Smooth muscle cell of the brain vasculature (primary cell): ENCODE results near the gene OR2Y1.
"Not testable (repeated sequence)": the region's sequence is repeated elsewhere in the genome, so short reads cannot be mapped to it uniquely, and the experiment has no call there.

Experiments
- DNase-seq: peaks from one replicate; pipeline ENCODE4 v3.0.0-alpha.2; 2012; ENCODE audit warnings: low read depth, low spot score

The OR2Y1 gene

DNA sequence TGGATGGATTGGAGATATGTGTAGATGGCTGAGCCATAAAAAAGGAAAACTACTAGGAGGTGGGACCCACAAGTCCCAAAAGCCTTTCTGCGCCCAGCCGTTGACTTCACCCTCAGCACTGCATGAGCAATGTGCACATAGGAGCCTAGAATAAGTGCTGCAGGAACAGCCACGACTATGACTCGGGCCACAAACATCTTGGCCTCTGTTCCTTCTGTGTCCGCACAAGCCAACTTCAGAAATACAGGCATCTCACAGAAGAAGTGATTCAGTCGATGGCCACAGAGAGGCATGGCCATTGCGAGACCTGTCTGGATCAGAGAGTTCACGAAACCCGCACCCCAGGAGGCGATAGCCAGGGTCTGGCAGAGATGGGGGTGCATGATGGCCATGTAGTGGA, 587 bp downstream of the OR2Y1 start:
- DNase-seq, result no peak

GRCh38 chr5:180736536-180736935, 3.3 kb downstream of the OR2Y1 start:
- no peak for DNase-seq

- no peak for DNase-seq
Observed at GRCh38 chr5:180724944-180725343, 14.9 kb downstream of the OR2Y1 start.

- DNase-seq, result no peak
Observed at GRCh38 chr5:180723936-180724335, 15.9 kb downstream of the OR2Y1 start.

GRCh38 chr5:180720486-180720885, 19.4 kb downstream of the OR2Y1 start:
- no peak for DNase-seq

- no peak for DNase-seq
Observed at GRCh38 chr5:180719781-180720180, 20.1 kb downstream of the OR2Y1 start.

GRCh38 chr5:180718810-180719453, 20.9 kb downstream of the OR2Y1 start:
- no peak for DNase-seq

- DNase-seq, result no peak
Observed at GRCh38 chr5:180717989-180718388, 21.9 kb downstream of the OR2Y1 start.

DNA sequence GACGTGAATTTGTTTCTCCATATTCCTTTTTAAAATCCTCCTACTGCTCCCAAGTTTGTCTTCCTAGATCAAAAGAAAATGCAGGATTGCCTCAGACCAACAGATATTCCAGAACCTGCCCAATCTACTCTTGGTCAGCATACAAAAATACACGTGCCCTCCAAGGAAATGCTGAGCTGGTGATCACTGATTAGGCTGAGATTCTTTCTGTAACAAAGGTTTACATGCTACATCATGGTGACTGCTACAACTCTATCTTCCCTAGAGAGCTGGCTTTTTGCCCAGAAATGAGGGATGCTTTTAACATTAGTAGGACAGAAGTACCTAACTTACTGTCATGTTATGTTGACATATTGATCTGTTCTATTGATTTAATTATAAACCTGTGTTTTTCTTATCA, 35.5 kb downstream of the OR2Y1 start:
- no peak for DNase-seq

- no peak for DNase-seq
Observed at GRCh38 chr5:180703912-180704311, 35.9 kb downstream of the OR2Y1 start.

- DNase-seq, result not testable (repeated sequence)
Observed at GRCh38 chr5:180703371-180703770, 36.5 kb downstream of the OR2Y1 start.

GRCh38 chr5:180700440-180700839, 39.4 kb downstream of the OR2Y1 start:
- not testable (repeated sequence) for DNase-seq

- no peak for DNase-seq
Observed at GRCh38 chr5:180699042-180699441, 40.8 kb downstream of the OR2Y1 start.

GRCh38 chr5:180696116-180696515, 43.7 kb downstream of the OR2Y1 start:
- no peak for DNase-seq

DNA sequence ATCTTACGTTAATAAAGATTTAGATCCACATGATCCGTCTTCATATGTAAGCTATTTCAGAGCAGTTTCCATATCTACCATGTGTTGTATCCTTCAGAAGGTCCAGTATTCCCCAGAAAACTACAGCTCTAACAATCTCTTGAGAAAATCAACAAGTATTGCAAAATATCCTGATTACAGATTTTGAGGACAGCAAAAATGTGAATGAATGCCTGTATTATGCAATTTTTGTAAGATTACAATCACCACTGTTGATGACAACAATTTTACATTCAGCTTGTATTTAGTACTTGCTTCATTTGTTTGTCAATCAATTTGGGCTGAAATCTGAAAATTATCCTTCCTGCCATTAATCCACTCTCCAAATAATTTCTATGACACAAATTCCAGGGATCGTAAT, 47.4 kb downstream of the OR2Y1 start:
- DNase-seq, result no peak

GRCh38 chr5:180691046-180691445, 48.8 kb downstream of the OR2Y1 start:
- no peak for DNase-seq

GRCh38 chr5:180690562-180690961, 49.3 kb downstream of the OR2Y1 start:
- no peak for DNase-seq

DNA sequence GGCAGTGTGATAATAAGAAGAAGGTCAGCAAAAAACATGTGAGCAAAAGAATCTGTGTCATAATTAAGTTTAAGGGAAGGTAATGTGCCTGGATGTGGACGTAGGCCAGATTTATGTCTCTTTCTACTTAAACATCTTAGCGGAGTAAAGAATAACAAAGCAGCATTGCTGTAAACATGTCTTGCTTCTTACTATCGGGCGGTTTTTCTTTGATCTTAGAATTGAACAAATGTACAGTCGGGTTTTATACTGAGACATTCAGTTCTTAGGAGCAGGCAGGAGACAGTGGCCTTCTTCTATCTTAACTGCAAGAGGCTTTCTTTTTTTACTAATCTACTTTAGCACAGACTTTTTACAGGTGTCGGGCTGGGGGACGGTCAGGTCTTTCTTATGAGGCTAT, 50.1 kb downstream of the OR2Y1 start:
- no peak for DNase-seq
